Adrenal gland (tissue), 12 donors: ENCODE data around the gene HOXB2. TPM values are rescaled to one million over a fixed set of nuclear protein-coding genes. Genes with fewer than 3 reads are reported as not detected.

ENCODE experiments used
- DNase-seq, 7 donors: peaks; one replicate each; pipeline ENCODE4 v3.0.0-alpha.2; 2019 to 2020
- H3K27ac ChIP-seq, 5 donors: fragments of 200-600 bp; sonication (generic) in 4 of 5; 1 replicate in 3 of 5; 2 replicates in 2 of 5; pipeline versions ENCODE4 v1.5.1 to v1.8.0; 2016 to 2020; ENCODE audit warnings: mild to moderate bottlenecking in 1 of 5
- H3K27me3 ChIP-seq: fragments of 200-600 bp; 2 replicates; pipeline ENCODE4 v1.8.0; 2021
- H3K36me3 ChIP-seq, 2 donors: fragments of 200-600 bp; replicated peaks in 1 of 2; 1 replicate in 1 of 2; 2 replicates in 1 of 2; pipeline versions ENCODE4 v1.5.1 to v1.8.0; 2018 to 2022
- H3K4me1 ChIP-seq, 2 donors: fragments of 200-600 bp; replicated peaks in 1 of 2; 1 replicate in 1 of 2; 2 replicates in 1 of 2; pipeline versions ENCODE4 v1.5.1 to v1.8.0; 2018 to 2021
- H3K4me3 ChIP-seq, 4 donors: fragments of 200-600 bp; sonication (generic) in 3 of 4; one replicate each; pipeline ENCODE4 v1.5.1; 2016 to 2018
- H3K9me3 ChIP-seq, 3 donors: fragments of 200-600 bp; sonication (generic) in 1 of 3; replicated peaks in 1 of 3; 1 replicate in 2 of 3; 2 replicates in 1 of 3; pipeline versions ENCODE4 v1.5.1 to v1.8.0; 2016 to 2021
- POLR2A ChIP-seq, 2 donors: fragments of 450-650 bp; IDR thresholded peaks; one replicate each; pipeline ENCODE4 v1.6.1; 2017; ENCODE audit warnings: antibody characterized with exemption in 2 of 2, mild to moderate bottlenecking in 2 of 2, moderate library complexity in 1 of 2
- WGBS, 4 donors: extraction: QIAGEN DNeasy Blood & Tissue Kit in 2 of 4; methylation state at CpG; one replicate each; pipeline versions ENCODE4 v1.1.5 to v1.1.7; 2013 to 2017; 5-methylcytosine and 5-hydroxymethylcytosine counted together
- intact Hi-C, 2 donors: fragments of 100-400 bp; cut with DNase I; formaldehyde crosslinking; loops; one replicate each; pipeline versions ENCODE4 v1.14.1 to v1.15.0; 2022 to 2023
- polyA plus RNA-seq, 3 donors: library from polyadenylated mRNA; stranded (reverse); fragments of 200-250 nt in 2 of 3; fragments of 350-450 nt in 1 of 3; fragmentation: Illumina TruSeq in 1 of 3; extraction: RNeasy Lipid Tissue Mini Kit (QIAGEN cat#74804) in 1 of 3; gene quantifications; one replicate each; pipeline ENCODE4 v1.2.3, GENCODE V29; 2013 to 2014
- total RNA-seq, 9 donors: library from RNA; depleted of rRNA in 4 of 9; stranded (reverse); fragments of >200 nt in 4 of 9; fragments of 120-200 nt in 1 of 9; fragmentation: NEBNext Ultra II Directional in 1 of 9; extraction: Animal tissue kit (Norgen Biotek cat#: 25700) in 1 of 9; gene quantifications; one replicate each; pipeline versions ENCODE4 v1.1.0 to v1.2.4, GENCODE V29; 2013 to 2023
- TF ChIP-seq, protein P1 (sequence below), 6 experiments: fragments of 450-650 bp in 4 of 6; fragments of 200-600 bp in 2 of 6; sonication (generic) in 1 of 6; IDR thresholded peaks; 1 replicate in 5 of 6; 2 replicates in 1 of 6; pipeline versions ENCODE4 v1.5.1 to v1.8.0; 2016 to 2021; ENCODE audit warnings: antibody characterized with exemption in 6 of 6, mild to moderate bottlenecking in 2 of 6, moderate library complexity in 1 of 6
- donor health status: healthy with polysubstance abuse.
- donor health status: Bipolar disorder and iron deficiency.
- donor health status: DM: yes; HTN: yes; CAD: no.
- donor health status: DM: no; HTN: no; CAD: no.
- donor health status: DM: no; HTN: no; CAD: no.
- donor health status: DM: yes; HTN: yes; CAD: no.

Gene HOXB2
- total and polyA plus RNA-seq, 12 donors = 6.3 to 73.6 (median 27.5) TPM

DNA sequence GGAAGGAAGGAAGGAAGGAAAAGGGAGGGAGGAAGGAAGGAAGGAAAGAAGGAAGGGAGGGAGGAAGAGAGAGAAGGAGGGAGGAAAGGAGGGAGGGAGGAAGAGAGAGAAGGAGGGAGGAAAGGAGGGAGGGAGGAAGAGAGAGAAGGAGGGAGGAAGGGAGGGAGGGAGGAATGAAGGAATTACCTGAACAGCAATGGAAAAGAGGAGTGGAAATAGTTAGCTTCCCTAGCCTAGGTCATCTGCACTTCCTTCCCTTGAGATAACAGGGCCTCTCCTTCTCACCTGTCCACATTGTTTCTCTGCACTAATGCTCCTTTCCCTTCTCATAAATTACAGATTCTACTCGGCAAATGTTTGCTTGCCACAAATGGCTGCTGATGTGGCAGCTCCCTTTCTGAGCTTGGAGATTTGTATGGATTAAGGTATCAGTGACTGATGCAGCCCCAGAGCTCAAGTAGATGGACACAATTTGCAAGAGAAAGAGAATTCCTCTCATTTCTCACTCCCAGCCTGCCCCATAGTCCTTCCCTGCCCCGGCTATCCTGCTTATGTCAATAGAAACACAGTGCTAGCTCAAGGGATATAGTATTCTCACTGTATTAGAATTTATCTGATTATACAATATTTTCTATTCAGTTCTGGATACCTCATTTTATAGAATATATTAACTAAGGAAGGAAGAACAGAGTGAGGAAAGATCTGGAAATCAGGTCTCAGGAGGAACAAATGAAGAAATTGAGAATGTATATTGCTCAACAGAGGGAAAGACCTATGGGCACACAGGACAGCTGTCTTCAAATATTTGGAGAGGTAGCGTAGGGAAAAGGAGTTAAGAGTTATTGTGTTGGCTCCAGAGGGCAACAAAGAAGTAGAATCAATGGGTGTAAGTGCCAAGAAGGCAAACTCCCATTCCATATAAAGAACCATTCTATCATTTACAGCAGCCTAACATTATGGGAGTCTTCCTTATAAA lies 28.7 kb downstream of the HOXB2 start:
- no peaks in the 10 kb centered on the region for H3K27me3 ChIP-seq
- no peaks in the 10 kb centered on the region for H3K4me1 ChIP-seq
- H3K4me3 ChIP-seq = no peak overlapping the region
- H3K27ac ChIP-seq = no peak overlapping the region
- TF ChIP-seq, protein P1, sequence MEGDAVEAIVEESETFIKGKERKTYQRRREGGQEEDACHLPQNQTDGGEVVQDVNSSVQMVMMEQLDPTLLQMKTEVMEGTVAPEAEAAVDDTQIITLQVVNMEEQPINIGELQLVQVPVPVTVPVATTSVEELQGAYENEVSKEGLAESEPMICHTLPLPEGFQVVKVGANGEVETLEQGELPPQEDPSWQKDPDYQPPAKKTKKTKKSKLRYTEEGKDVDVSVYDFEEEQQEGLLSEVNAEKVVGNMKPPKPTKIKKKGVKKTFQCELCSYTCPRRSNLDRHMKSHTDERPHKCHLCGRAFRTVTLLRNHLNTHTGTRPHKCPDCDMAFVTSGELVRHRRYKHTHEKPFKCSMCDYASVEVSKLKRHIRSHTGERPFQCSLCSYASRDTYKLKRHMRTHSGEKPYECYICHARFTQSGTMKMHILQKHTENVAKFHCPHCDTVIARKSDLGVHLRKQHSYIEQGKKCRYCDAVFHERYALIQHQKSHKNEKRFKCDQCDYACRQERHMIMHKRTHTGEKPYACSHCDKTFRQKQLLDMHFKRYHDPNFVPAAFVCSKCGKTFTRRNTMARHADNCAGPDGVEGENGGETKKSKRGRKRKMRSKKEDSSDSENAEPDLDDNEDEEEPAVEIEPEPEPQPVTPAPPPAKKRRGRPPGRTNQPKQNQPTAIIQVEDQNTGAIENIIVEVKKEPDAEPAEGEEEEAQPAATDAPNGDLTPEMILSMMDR (IDR thresholded peaks at IDR 0.05) = no peak
- TF ChIP-seq POLR2A (IDR thresholded peaks at IDR 0.05) = no peak
- no peaks in the 10 kb centered on the region for H3K36me3 ChIP-seq
- WGBS, 4 donors = 81 to 89% (median 86%) methylated on average over 3 of the region's 3 CpGs
- intact Hi-C loops = no loop called here
- DNase-seq = no peak
- no peaks in the 10 kb centered on the region for H3K9me3 ChIP-seq

DNA sequence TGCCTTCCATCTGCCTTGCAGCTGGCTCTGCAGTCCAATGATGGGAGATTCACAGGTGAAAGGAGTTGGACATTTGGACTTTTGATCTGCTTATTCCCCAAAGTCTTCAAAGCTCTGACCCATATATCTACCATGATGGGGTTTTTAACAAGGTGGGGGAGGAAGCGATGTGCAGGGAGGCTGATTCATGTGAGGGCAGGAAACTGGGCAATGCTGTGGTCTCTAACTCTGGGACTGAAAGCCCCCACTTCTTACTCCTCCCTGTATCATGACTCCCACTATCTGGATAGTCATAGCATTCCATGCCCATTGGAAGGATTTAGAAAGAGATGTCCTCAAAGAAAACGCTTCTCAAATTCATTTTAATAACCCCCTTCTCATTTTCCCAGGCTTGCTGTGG lies 30.4 kb downstream of the HOXB2 start:
- Histone ChIP-seq H3K27me3 (no peaks in the 10 kb centered on the region), H3K4me3 (no peak overlapping the region), H3K27ac (no peak overlapping the region), H3K9me3 (no peaks in the 10 kb centered on the region), H3K36me3 (no peaks in the 10 kb centered on the region), H3K4me1 (no peaks in the 10 kb centered on the region)
- TF ChIP-seq POLR2A (IDR thresholded peaks at IDR 0.05) = no peak
- TF ChIP-seq, protein P1 (IDR thresholded peaks at IDR 0.05) = no peak
- intact Hi-C loops = no loop called here
- WGBS, 4 donors = 78 to 89% (median 85%) methylated on average over 2 of the region's 2 CpGs
- no peak for DNase-seq

DNA sequence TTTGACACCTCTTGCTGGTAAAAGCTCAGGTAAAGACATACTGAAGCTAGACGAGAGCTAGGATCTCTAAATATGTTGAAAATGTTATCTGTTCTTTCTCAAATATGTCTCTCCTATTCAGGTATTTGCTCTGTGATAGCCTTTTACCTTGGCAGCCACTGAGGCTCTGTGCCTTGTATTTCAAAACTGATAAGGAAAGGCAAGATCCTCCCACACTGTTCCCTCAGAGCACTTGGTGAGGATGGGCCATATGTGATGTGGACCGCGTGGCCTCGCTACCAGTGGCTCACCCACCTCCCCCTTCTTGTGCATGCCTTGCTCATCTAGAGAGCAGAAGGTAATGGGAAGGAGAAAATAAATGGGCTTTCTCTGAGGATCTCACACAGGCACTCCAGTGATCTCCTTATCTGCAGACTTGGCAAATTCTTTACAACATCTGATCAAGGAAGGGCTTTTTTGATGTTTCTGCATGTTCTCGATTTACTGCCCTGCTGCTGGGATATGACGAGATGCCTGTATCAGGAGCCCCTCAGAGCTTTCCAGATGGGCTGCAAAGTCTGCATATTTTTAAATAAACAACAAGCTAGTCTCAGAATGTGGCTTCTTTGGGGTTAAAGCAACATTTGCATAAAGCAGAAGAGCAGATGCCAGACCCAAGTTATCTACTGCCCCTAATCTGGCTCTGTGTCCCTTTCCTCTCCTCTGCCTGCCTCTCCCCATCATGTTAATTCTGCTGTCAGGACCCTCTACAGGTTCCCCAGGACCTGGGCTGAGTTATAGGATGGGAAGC lies 31.0 kb downstream of the HOXB2 start:
- TF ChIP-seq, protein P1 (IDR thresholded peaks at IDR 0.05) = no peak
- no peak for TF ChIP-seq POLR2A (IDR thresholded peaks at IDR 0.05)
- no peaks in the 10 kb centered on the region for H3K27me3 ChIP-seq

DNA sequence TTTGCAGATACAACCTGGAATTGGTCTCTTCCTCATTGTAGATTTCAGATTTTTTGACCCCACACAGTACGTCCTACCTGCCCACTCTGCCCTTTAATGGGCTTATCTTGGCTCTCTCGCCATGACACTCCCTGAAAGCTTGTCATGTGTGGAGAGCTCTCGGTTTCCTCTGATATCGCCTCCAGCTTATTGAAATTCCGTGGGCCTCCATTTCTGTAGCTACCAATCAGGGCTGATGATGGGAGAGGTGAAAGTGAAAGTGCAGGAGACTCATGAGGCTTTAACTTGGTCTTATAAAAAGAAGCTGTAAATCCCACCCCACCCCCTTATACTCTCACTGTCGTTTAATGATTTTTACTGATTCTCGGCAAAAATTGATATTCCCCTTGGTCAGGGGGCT lies 31.8 kb downstream of the HOXB2 start:
- no peaks in the 10 kb centered on the region for H3K9me3 ChIP-seq
- H3K36me3 ChIP-seq = no peaks in the 10 kb centered on the region
- no peaks in the 10 kb centered on the region for H3K27me3 ChIP-seq
- no peak overlapping the region for H3K27ac ChIP-seq
- peak overlapping the region in 1 of 4 donors; percentile 1 for H3K4me3 ChIP-seq
- intact Hi-C loops = no loop called here
- DNase-seq = no peak
- no peaks in the 10 kb centered on the region for H3K4me1 ChIP-seq
- TF ChIP-seq, protein P1 (IDR thresholded peaks at IDR 0.05) = no peak
- TF ChIP-seq POLR2A (IDR thresholded peaks at IDR 0.05) = no peak
- WGBS, 4 donors = 47 to 84% (median 71%) methylated on average over 7 of the region's 7 CpGs

More for the DNA sequence above, 31.0 kb downstream of the HOXB2 start:
- H3K4me3 ChIP-seq = peak overlapping the region in 1 of 4 donors; percentile 1
- intact Hi-C loops = no loop called here
- 79 to 83% (median 82%) methylated on average over 6 of the region's 6 CpGs for WGBS, 4 donors
- DNase-seq = no peak
- H3K36me3 ChIP-seq = no peaks in the 10 kb centered on the region
- no peaks in the 10 kb centered on the region for H3K4me1 ChIP-seq
- no peak overlapping the region for H3K27ac ChIP-seq
- H3K9me3 ChIP-seq = no peaks in the 10 kb centered on the region
